ENCODE results near the gene ZEB2.

DNA sequence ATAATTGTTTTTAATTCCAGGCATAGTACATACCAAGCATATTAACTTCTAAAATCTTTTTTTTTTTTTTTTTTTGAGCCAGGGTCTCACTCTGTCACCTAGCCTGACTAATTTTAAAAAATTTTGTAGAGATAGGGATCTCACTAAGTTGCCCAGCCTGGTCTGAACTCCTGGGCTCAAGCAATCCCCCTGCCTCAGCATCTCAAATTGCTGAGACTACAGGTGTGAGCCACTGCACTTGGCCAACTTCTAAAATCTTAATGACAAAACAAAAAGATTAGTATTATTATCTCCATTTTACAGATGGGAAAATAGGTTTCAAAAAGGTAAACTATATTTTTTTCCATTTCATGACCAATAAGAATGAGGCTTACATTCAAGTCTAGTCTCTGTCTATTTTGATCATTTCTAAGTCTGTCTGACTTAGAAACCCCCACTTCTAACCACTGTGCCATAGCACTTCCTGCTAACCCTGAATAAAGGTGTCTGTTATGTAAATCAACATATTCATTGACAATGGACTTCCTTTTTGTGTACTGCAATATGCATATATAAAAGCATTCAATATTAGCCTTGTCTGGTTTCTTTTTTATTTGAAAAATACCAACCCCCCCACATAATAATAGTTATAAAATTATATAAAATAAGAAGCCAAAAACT is 28.7 kb upstream of the ZEB2 start:
- no peak for TF ChIP-seq CTCF (IDR thresholded peaks at IDR 0.05)
- no peak for TF ChIP-seq POLR2A (IDR thresholded peaks at IDR 0.05)
- no peak for TF ChIP-seq EP300 (IDR thresholded peaks at IDR 0.05)
